ENCODE data around the gene KCNB1. TPM values are rescaled to one million over a fixed set of nuclear protein-coding genes. Genes with fewer than 3 reads are reported as not detected.

The KCNB1 gene
- polyA plus RNA-seq, 1 donor from 2014 or later = 3.6 TPM

DNA sequence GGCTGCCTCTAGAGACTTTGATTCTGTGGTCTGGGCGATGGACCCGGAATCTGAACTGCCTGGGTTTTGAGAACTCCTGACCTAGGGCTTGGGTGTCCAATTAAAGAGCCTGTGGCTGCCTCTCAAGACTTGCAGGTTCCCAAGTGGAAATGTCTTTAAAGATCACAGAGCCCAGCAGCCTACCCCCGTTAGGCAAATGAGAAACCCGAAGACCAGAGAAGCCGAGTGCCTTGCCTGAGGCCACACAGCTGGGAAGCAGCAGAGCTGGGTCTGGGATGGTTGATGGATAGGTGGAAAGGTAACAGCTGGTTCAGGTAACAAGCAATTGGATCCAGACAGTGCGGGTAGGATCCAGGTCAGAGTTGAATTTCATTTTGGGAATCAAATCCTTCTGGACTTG lies 25.8 kb downstream of the KCNB1 start:
- H3K27ac ChIP-seq (ENCODE audit: low read length) = no peak overlapping the region
- peaks cover 3% of the 10 kb centered on the region for H3F3A ChIP-seq (ENCODE audit: insufficient read depth, low read length, poor library complexity, severe bottlenecking)
- H3K4me2 ChIP-seq (ENCODE audit: low read length) = no peak overlapping the region
- no peaks in the 10 kb centered on the region for H3K79me2 ChIP-seq (replicated peaks; ENCODE audit: insufficient read depth, low read length)
- no peak overlapping the region for H2AFZ ChIP-seq (ENCODE audit: low read depth, low read length)
- no peak overlapping the region for H3K9ac ChIP-seq (ENCODE audit: low read length)
- no peaks in the 10 kb centered on the region for H4K20me1 ChIP-seq (ENCODE audit: insufficient read depth)
- TF ChIP-seq RAD21 (conservative IDR thresholded peaks at IDR 0.05) = no peak
- TF ChIP-seq, protein P1, sequence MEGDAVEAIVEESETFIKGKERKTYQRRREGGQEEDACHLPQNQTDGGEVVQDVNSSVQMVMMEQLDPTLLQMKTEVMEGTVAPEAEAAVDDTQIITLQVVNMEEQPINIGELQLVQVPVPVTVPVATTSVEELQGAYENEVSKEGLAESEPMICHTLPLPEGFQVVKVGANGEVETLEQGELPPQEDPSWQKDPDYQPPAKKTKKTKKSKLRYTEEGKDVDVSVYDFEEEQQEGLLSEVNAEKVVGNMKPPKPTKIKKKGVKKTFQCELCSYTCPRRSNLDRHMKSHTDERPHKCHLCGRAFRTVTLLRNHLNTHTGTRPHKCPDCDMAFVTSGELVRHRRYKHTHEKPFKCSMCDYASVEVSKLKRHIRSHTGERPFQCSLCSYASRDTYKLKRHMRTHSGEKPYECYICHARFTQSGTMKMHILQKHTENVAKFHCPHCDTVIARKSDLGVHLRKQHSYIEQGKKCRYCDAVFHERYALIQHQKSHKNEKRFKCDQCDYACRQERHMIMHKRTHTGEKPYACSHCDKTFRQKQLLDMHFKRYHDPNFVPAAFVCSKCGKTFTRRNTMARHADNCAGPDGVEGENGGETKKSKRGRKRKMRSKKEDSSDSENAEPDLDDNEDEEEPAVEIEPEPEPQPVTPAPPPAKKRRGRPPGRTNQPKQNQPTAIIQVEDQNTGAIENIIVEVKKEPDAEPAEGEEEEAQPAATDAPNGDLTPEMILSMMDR (IDR thresholded peaks at IDR 0.05; ENCODE audit: poor library complexity, severe bottlenecking) = no peak
- TF ChIP-seq POLR2AphosphoS5 (IDR thresholded peaks at IDR 0.05) = no peak
- TF ChIP-seq MXI1 (conservative IDR thresholded peaks at IDR 0.05; ENCODE audit: poor library complexity, severe bottlenecking) = no peak
- no peak for TF ChIP-seq TAF1 (IDR thresholded peaks at IDR 0.05; ENCODE audit: low read depth)
- TF ChIP-seq SMC3 (conservative IDR thresholded peaks at IDR 0.05; ENCODE audit: poor library complexity) = no peak
- TF ChIP-seq EZH2 (IDR thresholded peaks at IDR 0.05; ENCODE audit: borderline replicate concordance, insufficient read depth, low read length, poor library complexity, severe bottlenecking) = no peak
- TF ChIP-seq EP300 (conservative IDR thresholded peaks at IDR 0.05; ENCODE audit: poor library complexity, severe bottlenecking) = no peak
- TF ChIP-seq REST (IDR thresholded peaks at IDR 0.05; ENCODE audit: borderline replicate concordance) = no peak
- H3K27me3 ChIP-seq (ENCODE audit: insufficient read depth, low read depth, low read length) = no peaks in the 10 kb centered on the region
- H3K9me3 ChIP-seq (ENCODE audit: low read length) = no peaks in the 10 kb centered on the region
- no peaks in the 10 kb centered on the region for H3K9me2 ChIP-seq (ENCODE audit: insufficient read depth, low read length)
- H3K36me3 ChIP-seq (ENCODE audit: insufficient read depth, low read length) = no peaks in the 10 kb centered on the region
- no peak overlapping the region for H3K4me3 ChIP-seq (ENCODE audit: low read length)

GRCh38 chr20:49455691-49456090 lies 26.8 kb downstream of the KCNB1 start:
- Histone ChIP-seq H3K9me2 (ENCODE audit: insufficient read depth, low read length) (no peaks in the 10 kb centered on the region), H3K4me2 (ENCODE audit: low read length) (no peak overlapping the region), H3K79me2 (replicated peaks; ENCODE audit: insufficient read depth, low read length) (no peaks in the 10 kb centered on the region), H3K27me3 (ENCODE audit: insufficient read depth, low read depth, low read length) (no peaks in the 10 kb centered on the region), H3K9ac (ENCODE audit: low read length) (no peak overlapping the region), H2AFZ (ENCODE audit: low read depth, low read length) (no peak overlapping the region), H3K36me3 (ENCODE audit: insufficient read depth, low read length) (no peaks in the 10 kb centered on the region), H3K27ac (ENCODE audit: low read length) (no peak overlapping the region), H3K9me3 (ENCODE audit: low read length) (no peaks in the 10 kb centered on the region), H4K20me1 (ENCODE audit: insufficient read depth) (no peaks in the 10 kb centered on the region), H3F3A (ENCODE audit: insufficient read depth, low read length, poor library complexity, severe bottlenecking) (peaks cover 3% of the 10 kb centered on the region), H3K4me3 (ENCODE audit: low read length) (no peak overlapping the region)
- TF ChIP-seq, protein P1 (IDR thresholded peaks at IDR 0.05; ENCODE audit: poor library complexity, severe bottlenecking) = no peak
- TF ChIP-seq EP300 (conservative IDR thresholded peaks at IDR 0.05; ENCODE audit: poor library complexity, severe bottlenecking) (no peak), TAF1 (IDR thresholded peaks at IDR 0.05; ENCODE audit: low read depth) (no peak), MXI1 (conservative IDR thresholded peaks at IDR 0.05; ENCODE audit: poor library complexity, severe bottlenecking) (no peak), REST (IDR thresholded peaks at IDR 0.05; ENCODE audit: borderline replicate concordance) (no peak), EZH2 (IDR thresholded peaks at IDR 0.05; ENCODE audit: borderline replicate concordance, insufficient read depth, low read length, poor library complexity, severe bottlenecking) (no peak), RAD21 (conservative IDR thresholded peaks at IDR 0.05) (no peak), POLR2AphosphoS5 (IDR thresholded peaks at IDR 0.05) (no peak), SMC3 (conservative IDR thresholded peaks at IDR 0.05; ENCODE audit: poor library complexity) (no peak)
